ENCODE data around the gene POLR2A. TPM values are rescaled to one million over a fixed set of nuclear protein-coding genes. Genes with fewer than 3 reads are reported as not detected.

The POLR2A gene
- total and polyA plus RNA-seq, 8 donors, result 24.5 to 83.6 (median 53.8) TPM

GRCh38 chr17:7440834-7441195 lies 43.4 kb upstream of the POLR2A start:
- Histone ChIP-seq H3K27ac (no peak overlapping the region), H3K36me3 (no peaks in the 10 kb centered on the region), H3K4me1 (peaks cover 5 to 22% (median 11%) of the 10 kb centered on the region in 3 donors), H3K27me3 (no peaks in the 10 kb centered on the region), H3K9me3 (no peaks in the 10 kb centered on the region), H3K4me3 (peak overlapping the region in 1 of 4 donors; percentile 45)
- WGBS, 2 donors, result 28 to 37% methylated on average over 12 of the region's 12 CpGs
- ATAC-seq, result no peak
- no peak for TF ChIP-seq CTCF (IDR thresholded peaks at IDR 0.05)
- DNase-seq, result peak in 3 of 6 donors; percentile 34 to 83 (median 65)
- FAIRE-seq, result no peak
- intact Hi-C loops (cut with DNase I), result loop anchor here in 2 of 3 donors (5.0 kb wide), 1 partner anchor 36 kb away; the partner anchor contains the start of gene ZBTB4 (in 2 of the 2)

- TF ChIP-seq CTCF (IDR thresholded peaks at IDR 0.05), result no peak
- DNase-seq (no peak), ATAC-seq (no peak), FAIRE-seq (no peak)
- Histone ChIP-seq H3K4me1 (peaks cover 5 to 23% (median 10%) of the 10 kb centered on the region in 3 donors), H3K27ac (no peak overlapping the region), H3K9me3 (no peaks in the 10 kb centered on the region), H3K36me3 (no peaks in the 10 kb centered on the region), H3K4me3 (no peak overlapping the region), H3K27me3 (no peaks in the 10 kb centered on the region)
- intact Hi-C loops (cut with DNase I), result loop anchor here in 2 of 3 donors (5.0 kb wide), 1 partner anchor 36 kb away; the partner anchor contains the start of gene ZBTB4 (in 2 of the 2)
- 81 to 85% methylated on average over 7 of the region's 7 CpGs for WGBS, 2 donors
These were observed 42.9 kb upstream of the POLR2A start for GRCh38 chr17:7441266-7441665.

GRCh38 chr17:7442142-7442541 lies 42.0 kb upstream of the POLR2A start:
- no peak overlapping the region for H3K4me3 ChIP-seq
- H3K4me1 ChIP-seq, result peaks cover 5 to 22% (median 5%) of the 10 kb centered on the region in 3 donors
- no peak for TF ChIP-seq CTCF (IDR thresholded peaks at IDR 0.05)
- ATAC-seq (no peak), FAIRE-seq (no peak), DNase-seq (no peak)
- no peaks in the 10 kb centered on the region for H3K9me3 ChIP-seq
- no peaks in the 10 kb centered on the region for H3K36me3 ChIP-seq
- H3K27me3 ChIP-seq, result no peaks in the 10 kb centered on the region
- WGBS, 2 donors, result 86 to 88% methylated on average over 2 of the region's 2 CpGs
- intact Hi-C loops (cut with DNase I), result loop anchor here in 2 of 3 donors (5.0 kb wide), 1 partner anchor 35 kb away; the partner anchor contains the start of gene ZBTB4 (in 2 of the 2)
- H3K27ac ChIP-seq, result no peak overlapping the region

- intact Hi-C loops (cut with DNase I), result loop anchor here in 2 of 3 donors (5.0 kb wide), 1 partner anchor 34 kb away; the partner anchor contains the start of gene ZBTB4 (in 2 of the 2)
- H3K27me3 ChIP-seq, result no peaks in the 10 kb centered on the region
- no peak for TF ChIP-seq CTCF (IDR thresholded peaks at IDR 0.05)
- 85% methylated on average over 7 of the region's 7 CpGs for WGBS, 2 donors
- peaks cover 5 to 17% (median 5%) of the 10 kb centered on the region in 3 donors for H3K4me1 ChIP-seq
- FAIRE-seq, result no peak
- DNase-seq, result no peak
- ATAC-seq, result no peak
- H3K9me3 ChIP-seq, result no peaks in the 10 kb centered on the region
- no peak overlapping the region for H3K4me3 ChIP-seq
- H3K27ac ChIP-seq, result no peak overlapping the region
- H3K36me3 ChIP-seq, result no peaks in the 10 kb centered on the region
These were observed 40.4 kb upstream of the POLR2A start for GRCh38 chr17:7443499-7444485.

Measured in pancreas (tissue), 10 donors.